OCI-LY3 (cell line): ENCODE results near the gene ZNF850.
"Not testable (repeated sequence)": the region's sequence is repeated elsewhere in the genome, so short reads cannot be mapped to it uniquely, and the experiment has no call there.

Experiments
- EZH2phosphoT487 ChIP-seq: fragments of 200-600 bp; shearing (Covaris generic); IDR thresholded peaks from 2 replicates; pipeline ENCODE4 v1.6.1; 2018; ENCODE audit warnings: antibody characterized with exemption, mixed run types, low read depth
- TF ChIP-seq, protein P1 (sequence below): fragments of 200-600, 300-600 bp; sonication (generic); IDR thresholded peaks from 2 replicates; pipeline ENCODE4 v1.5.1; 2014; ENCODE audit warnings: antibody characterized with exemption, low read length, low read depth

DNA sequence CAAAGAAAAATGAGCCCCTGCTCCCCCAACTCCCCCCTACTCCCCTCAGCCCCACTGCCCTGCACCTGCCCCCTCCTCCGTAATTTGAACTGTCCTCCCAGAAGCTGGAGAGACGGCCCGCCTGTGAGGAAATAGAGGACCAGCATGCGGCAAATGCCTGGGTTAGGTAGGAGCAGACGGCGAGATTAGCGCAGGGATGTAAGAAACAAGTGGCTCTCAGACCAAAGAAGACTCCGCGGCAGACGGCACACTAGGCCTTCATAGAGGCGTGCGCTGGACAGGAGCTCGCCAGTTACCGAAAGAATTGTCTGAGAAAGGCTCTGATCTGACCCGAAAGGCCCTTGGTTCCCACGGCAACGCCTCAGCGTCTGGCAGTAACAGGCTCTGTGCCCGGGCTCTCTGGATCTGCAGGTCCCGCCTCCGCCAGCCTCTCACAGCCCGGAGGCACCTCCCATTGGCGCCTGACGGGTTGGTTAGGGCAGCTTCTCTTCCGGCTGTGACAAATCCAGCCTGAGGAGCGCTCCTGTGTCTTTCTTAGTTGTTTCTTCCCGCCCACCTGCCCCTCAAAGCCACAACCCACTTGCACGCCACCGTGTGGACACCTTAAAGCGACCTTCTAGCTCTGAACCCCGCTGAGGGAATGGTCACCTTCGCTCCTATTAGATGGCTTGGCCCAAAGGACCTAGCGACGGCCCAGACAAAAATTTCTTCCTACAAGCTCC lies 19.0 kb upstream of the ZNF850 start:
- TF ChIP-seq, protein P1, sequence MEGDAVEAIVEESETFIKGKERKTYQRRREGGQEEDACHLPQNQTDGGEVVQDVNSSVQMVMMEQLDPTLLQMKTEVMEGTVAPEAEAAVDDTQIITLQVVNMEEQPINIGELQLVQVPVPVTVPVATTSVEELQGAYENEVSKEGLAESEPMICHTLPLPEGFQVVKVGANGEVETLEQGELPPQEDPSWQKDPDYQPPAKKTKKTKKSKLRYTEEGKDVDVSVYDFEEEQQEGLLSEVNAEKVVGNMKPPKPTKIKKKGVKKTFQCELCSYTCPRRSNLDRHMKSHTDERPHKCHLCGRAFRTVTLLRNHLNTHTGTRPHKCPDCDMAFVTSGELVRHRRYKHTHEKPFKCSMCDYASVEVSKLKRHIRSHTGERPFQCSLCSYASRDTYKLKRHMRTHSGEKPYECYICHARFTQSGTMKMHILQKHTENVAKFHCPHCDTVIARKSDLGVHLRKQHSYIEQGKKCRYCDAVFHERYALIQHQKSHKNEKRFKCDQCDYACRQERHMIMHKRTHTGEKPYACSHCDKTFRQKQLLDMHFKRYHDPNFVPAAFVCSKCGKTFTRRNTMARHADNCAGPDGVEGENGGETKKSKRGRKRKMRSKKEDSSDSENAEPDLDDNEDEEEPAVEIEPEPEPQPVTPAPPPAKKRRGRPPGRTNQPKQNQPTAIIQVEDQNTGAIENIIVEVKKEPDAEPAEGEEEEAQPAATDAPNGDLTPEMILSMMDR, result not testable (repeated sequence)
- not testable (repeated sequence) for TF ChIP-seq EZH2phosphoT487
